DOHH2 (cell line): ENCODE results near the gene TTC34.

ENCODE experiments used
- EZH2phosphoT487 ChIP-seq: fragments of 200-600 bp; sonication (generic); IDR thresholded peaks from 2 replicates; pipeline ENCODE4 v1.6.1; 2017; ENCODE audit warnings: borderline replicate concordance, mild to moderate bottlenecking, antibody characterized with exemption, low read length, moderate library complexity, mixed read lengths
- TF ChIP-seq, protein P1 (sequence below): fragments of 200-600 bp; sonication (generic); IDR thresholded peaks from one replicate; pipeline ENCODE4 v1.5.1; 2014; ENCODE audit warnings: antibody characterized with exemption, mild to moderate bottlenecking, low read depth, low read length; ENCODE audit not compliant: poor library complexity, severe bottlenecking

DNA sequence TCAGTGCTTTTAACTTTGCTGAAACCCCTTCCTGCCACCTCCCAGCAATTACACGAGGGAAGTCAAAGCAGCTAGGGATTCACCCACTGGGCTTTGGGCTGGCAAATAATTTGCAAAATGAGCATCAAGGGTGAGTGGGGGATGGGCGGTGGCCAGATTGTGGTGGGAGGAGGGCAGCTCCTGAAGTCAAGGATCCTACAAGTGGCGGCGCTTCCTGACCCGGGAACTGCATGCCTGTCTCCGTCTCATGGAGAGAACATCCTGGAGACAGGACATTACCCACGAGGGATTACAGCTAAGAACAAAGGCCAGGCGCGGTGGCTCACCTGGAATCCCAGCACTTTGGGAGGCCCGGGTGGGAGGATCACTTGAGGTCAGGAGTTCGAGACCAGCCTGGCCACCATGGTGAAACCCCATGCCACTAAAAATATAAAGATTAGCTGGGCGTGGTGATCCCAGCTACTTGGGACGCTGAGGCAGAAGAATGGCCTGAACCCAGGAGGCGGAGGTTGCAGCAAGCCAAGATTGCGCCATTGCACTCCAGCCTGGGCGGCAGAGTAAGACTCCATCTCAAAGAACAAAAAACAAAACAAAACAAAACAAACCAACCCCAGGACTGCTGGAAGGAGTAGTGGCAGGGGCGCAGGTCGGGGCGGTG lies 12.9 kb downstream of the TTC34 start:
- TF ChIP-seq, protein P1, sequence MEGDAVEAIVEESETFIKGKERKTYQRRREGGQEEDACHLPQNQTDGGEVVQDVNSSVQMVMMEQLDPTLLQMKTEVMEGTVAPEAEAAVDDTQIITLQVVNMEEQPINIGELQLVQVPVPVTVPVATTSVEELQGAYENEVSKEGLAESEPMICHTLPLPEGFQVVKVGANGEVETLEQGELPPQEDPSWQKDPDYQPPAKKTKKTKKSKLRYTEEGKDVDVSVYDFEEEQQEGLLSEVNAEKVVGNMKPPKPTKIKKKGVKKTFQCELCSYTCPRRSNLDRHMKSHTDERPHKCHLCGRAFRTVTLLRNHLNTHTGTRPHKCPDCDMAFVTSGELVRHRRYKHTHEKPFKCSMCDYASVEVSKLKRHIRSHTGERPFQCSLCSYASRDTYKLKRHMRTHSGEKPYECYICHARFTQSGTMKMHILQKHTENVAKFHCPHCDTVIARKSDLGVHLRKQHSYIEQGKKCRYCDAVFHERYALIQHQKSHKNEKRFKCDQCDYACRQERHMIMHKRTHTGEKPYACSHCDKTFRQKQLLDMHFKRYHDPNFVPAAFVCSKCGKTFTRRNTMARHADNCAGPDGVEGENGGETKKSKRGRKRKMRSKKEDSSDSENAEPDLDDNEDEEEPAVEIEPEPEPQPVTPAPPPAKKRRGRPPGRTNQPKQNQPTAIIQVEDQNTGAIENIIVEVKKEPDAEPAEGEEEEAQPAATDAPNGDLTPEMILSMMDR = no peak
- TF ChIP-seq EZH2phosphoT487 = no peak
